ENCODE data around the gene SLC2A11. TPM values are rescaled to one million over a fixed set of nuclear protein-coding genes. Genes with fewer than 3 reads are reported as not detected.

SLC2A11 gene
- total and polyA plus RNA-seq, 9 of the 15 experiments (the other 6 are each of a cell fraction or from before 2014, with no cell fraction given), result 0.44 to 2.7 (median 2.1) TPM

DNA sequence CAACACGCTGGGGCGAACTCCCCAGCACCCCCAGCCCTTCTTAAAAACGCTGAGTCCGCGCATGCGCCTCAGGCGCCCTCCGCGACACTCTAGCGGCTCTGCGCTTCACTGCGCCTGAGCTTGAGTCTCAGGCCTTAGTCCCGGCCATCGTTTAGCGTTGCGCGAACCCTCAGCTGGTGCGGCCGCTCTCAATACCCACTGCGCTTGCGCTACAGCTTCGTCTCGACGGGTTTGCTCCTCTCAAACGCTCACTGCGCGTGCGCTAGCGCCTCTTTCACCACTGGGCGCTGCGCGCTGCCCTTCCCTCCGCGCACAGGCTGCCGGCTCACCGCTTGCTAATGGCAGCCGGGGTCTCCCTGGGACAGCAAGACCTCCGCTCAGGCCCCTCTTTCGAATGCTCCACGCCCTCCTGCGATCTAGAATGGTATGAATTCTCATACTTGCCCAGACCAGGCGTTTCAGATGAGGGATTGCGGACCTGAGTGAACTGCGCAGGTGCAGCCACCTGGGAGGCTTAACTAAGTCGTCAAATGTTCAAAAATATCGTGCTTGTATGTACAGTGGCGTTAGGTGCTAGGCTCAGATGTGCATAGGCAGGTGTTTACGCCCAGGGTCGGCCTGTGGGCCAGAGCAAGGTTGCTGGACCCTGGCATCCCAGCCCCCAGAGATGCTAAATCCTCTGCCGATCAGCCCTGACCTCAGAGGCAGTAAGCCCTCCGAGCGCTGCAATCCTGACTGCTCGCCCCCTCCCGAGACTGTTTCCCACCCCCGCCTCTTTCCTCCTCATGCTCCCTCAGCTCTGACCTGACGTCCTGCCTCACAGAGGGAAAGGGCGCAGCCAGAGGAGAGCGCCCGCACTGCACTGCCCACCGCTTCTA is at the start of gene SLC2A11 (continued):
- TF ChIP-seq ZBTB5 (IDR thresholded peaks at IDR 0.05) (no peak), TARDBP (IDR thresholded peaks at IDR 0.05) (no peak), KDM5B (IDR thresholded peaks at IDR 0.05; ENCODE audit: insufficient replicate concordance, low read depth, low read length) (peak; percentile 64), ZNF212 (CRISPR knock-in tag; IDR thresholded peaks at IDR 0.05) (no peak), ASH1L (IDR thresholded peaks at IDR 0.05; ENCODE audit: borderline replicate concordance, low read depth, partially characterized antibody) (no peak), EGR1 (conservative IDR thresholded peaks at IDR 0.05) (peak; percentile 40; the same call in 1 of the 2 replicates), JUND (IDR thresholded peaks at IDR 0.05; ENCODE audit: borderline replicate concordance, low read depth, low read length) (0 out of 2 replicates have a peak, but pooled peaks have one; percentile 5), JUND (tag; IDR thresholded peaks at IDR 0.05; ENCODE audit: borderline replicate concordance, low read depth, low read length) (no peak), ETV1 (tag; conservative IDR thresholded peaks at IDR 0.05; ENCODE audit: low read depth) (no peak), ARID3B (CRISPR knock-in tag; IDR thresholded peaks at IDR 0.05; ENCODE audit: borderline replicate concordance) (no peak), LCOR (CRISPR knock-in tag; IDR thresholded peaks at IDR 0.05) (0 out of 2 replicates have a peak, but pooled peaks have one; percentile 42), TBP (optimal IDR thresholded peaks at IDR 0.05; ENCODE audit: low read depth, low read length) (peak; percentile 63), RCOR1 (IDR thresholded peaks at IDR 0.05; ENCODE audit: borderline replicate concordance in 1 of 2, low read depth in 2 of 2, low read length in 2 of 2) (0 out of 4 replicates have a peak, but pooled peaks of 1 of the 2 experiments have one; percentile 27), THRB (CRISPR knock-in tag; conservative IDR thresholded peaks at IDR 0.05) (no peak), ZFP36 (IDR thresholded peaks at IDR 0.05; ENCODE audit: low read depth, low read length, partially characterized antibody) (no peak), ZBTB2 (IDR thresholded peaks at IDR 0.05) (peak; percentile 99)
- TF ChIP-seq, protein P1, sequence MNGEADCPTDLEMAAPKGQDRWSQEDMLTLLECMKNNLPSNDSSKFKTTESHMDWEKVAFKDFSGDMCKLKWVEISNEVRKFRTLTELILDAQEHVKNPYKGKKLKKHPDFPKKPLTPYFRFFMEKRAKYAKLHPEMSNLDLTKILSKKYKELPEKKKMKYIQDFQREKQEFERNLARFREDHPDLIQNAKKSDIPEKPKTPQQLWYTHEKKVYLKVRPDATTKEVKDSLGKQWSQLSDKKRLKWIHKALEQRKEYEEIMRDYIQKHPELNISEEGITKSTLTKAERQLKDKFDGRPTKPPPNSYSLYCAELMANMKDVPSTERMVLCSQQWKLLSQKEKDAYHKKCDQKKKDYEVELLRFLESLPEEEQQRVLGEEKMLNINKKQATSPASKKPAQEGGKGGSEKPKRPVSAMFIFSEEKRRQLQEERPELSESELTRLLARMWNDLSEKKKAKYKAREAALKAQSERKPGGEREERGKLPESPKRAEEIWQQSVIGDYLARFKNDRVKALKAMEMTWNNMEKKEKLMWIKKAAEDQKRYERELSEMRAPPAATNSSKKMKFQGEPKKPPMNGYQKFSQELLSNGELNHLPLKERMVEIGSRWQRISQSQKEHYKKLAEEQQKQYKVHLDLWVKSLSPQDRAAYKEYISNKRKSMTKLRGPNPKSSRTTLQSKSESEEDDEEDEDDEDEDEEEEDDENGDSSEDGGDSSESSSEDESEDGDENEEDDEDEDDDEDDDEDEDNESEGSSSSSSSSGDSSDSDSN (IDR thresholded peaks at IDR 0.05; ENCODE audit: borderline replicate concordance in 1 of 2, low read depth in 2 of 2, low read length in 2 of 2), result no peak
